Prostate gland (tissue), 2 donors: Measurements from ENCODE around the gene CACNG5. TPM values are rescaled to one million over a fixed set of nuclear protein-coding genes. Genes with fewer than 3 reads are reported as not detected.

Experiments used
- DNase-seq: peaks from one replicate; pipeline ENCODE4 v3.0.0-alpha.2; 2019; ENCODE audit warnings: low spot score
- H3K27ac ChIP-seq, 2 donors: fragments of 200-600 bp; sonication (generic); 2 replicates each; pipeline ENCODE4 v1.5.1; 2017 to 2019
- H3K27me3 ChIP-seq: fragments of 200-600 bp; sonication (generic); replicated peaks from 2 replicates; pipeline ENCODE4 v1.5.1; 2019; ENCODE audit not compliant: insufficient read depth
- H3K36me3 ChIP-seq, 2 donors: fragments of 200-600 bp; sonication (generic); 1 replicate in 1 of 2; 2 replicates in 1 of 2; pipeline versions ENCODE4 v1.5.1 to v1.8.1; 2017 to 2019
- H3K4me1 ChIP-seq: fragments of 200-600 bp; sonication (generic); replicated peaks from 2 replicates; pipeline ENCODE4 v1.5.1; 2019
- H3K4me3 ChIP-seq, 2 donors: fragments of 200-600 bp; sonication (generic); 2 replicates each; pipeline ENCODE4 v1.5.1; 2017 to 2019
- H3K9me3 ChIP-seq: fragments of 200-600 bp; sonication (generic); 2 replicates; pipeline ENCODE4 v1.5.1; 2017
- POLR2A ChIP-seq: fragments of 450-650 bp; IDR thresholded peaks from one replicate; pipeline ENCODE4 v1.6.1; 2016; ENCODE audit warnings: antibody characterized with exemption, mild to moderate bottlenecking
- POLR2AphosphoS5 ChIP-seq: sonication (generic); formaldehyde crosslinking; IDR thresholded peaks from one replicate; pipeline ENCODE4 v1.6.1; 2017; ENCODE audit warnings: antibody characterized with exemption
- whole genome bisulfite sequencing: methylation state at CpG from one replicate; pipeline ENCODE4 v1.1.5; 2018; 5-methylcytosine and 5-hydroxymethylcytosine counted together
- intact Hi-C: fragments of 100-400 bp; cut with DNase I; formaldehyde crosslinking; loops from one replicate; pipeline ENCODE4 v1.14.2; 2022
- total RNA-seq, 2 donors: library from RNA; depleted of rRNA; stranded (reverse); fragments of >200 nt; gene quantifications; one replicate each; pipeline ENCODE4 v1.1.0, GENCODE V29; 2016
- TF ChIP-seq, protein P1 (sequence below), 4 experiments: fragments of 200-600 bp in 2 of 4; fragments of 450-650 bp in 2 of 4; sonication (generic) in 2 of 4; IDR thresholded peaks; 1 replicate in 3 of 4; 2 replicates in 1 of 4; pipeline ENCODE4 v1.5.1; 2016 to 2019; ENCODE audit warnings: antibody characterized with exemption in 4 of 4, mild to moderate bottlenecking in 2 of 4, moderate library complexity in 2 of 4

CACNG5 gene
- total RNA-seq, 2 donors from 2014 or later: not detected

GRCh38 chr17:66858226-66859083 lies 23.5 kb downstream of the CACNG5 start:
- no peaks in the 10 kb centered on the region for H3K36me3 ChIP-seq
- H3K9me3 ChIP-seq: no peaks in the 10 kb centered on the region
- H3K4me3 ChIP-seq: no peak overlapping the region
- no peaks in the 10 kb centered on the region for H3K4me1 ChIP-seq
- no peak overlapping the region for H3K27ac ChIP-seq
- TF ChIP-seq POLR2AphosphoS5: no peak
- TF ChIP-seq, protein P1, sequence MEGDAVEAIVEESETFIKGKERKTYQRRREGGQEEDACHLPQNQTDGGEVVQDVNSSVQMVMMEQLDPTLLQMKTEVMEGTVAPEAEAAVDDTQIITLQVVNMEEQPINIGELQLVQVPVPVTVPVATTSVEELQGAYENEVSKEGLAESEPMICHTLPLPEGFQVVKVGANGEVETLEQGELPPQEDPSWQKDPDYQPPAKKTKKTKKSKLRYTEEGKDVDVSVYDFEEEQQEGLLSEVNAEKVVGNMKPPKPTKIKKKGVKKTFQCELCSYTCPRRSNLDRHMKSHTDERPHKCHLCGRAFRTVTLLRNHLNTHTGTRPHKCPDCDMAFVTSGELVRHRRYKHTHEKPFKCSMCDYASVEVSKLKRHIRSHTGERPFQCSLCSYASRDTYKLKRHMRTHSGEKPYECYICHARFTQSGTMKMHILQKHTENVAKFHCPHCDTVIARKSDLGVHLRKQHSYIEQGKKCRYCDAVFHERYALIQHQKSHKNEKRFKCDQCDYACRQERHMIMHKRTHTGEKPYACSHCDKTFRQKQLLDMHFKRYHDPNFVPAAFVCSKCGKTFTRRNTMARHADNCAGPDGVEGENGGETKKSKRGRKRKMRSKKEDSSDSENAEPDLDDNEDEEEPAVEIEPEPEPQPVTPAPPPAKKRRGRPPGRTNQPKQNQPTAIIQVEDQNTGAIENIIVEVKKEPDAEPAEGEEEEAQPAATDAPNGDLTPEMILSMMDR (IDR thresholded peaks at IDR 0.05): no peak
- TF ChIP-seq POLR2A: no peak
- 85% methylated on average over 12 of the region's 12 CpGs for WGBS
- no peak for DNase-seq
- intact Hi-C loops: no loop called here
- no peaks in the 10 kb centered on the region for H3K27me3 ChIP-seq

DNA sequence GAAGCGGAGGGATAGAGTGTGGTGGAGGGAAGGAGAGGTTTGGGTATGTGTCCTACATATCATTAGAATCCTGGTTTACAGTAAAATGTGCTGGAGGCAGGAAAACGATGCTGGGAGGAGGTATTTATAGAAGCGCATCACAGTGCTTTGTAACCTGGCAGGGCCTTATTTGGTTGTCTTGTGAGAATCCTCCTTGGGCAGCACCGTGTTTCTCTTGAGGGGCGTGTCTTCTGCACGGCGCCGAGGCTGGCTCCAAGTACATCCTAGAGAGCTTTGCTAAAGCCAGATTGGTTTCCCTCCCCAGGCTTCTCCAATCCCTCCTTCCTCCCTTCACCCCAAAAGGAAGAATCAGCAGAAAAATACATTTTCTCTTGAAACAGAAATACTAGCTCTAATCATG lies 24.4 kb downstream of the CACNG5 start:
- TF ChIP-seq, protein P1 (IDR thresholded peaks at IDR 0.05): no peak
- no peak for TF ChIP-seq POLR2AphosphoS5
- Histone ChIP-seq H3K27ac (no peak overlapping the region), H3K9me3 (no peaks in the 10 kb centered on the region), H3K36me3 (no peaks in the 10 kb centered on the region), H3K4me3 (no peak overlapping the region), H3K4me1 (no peaks in the 10 kb centered on the region), H3K27me3 (no peaks in the 10 kb centered on the region)
- 59% methylated on average over 8 of the region's 8 CpGs for WGBS
- no peak for DNase-seq
- intact Hi-C loops: no loop called here

- intact Hi-C loops: no loop called here
- H3K4me3 ChIP-seq: no peak overlapping the region
- no peak overlapping the region for H3K27ac ChIP-seq
- DNase-seq: no peak
- no peaks in the 10 kb centered on the region for H3K36me3 ChIP-seq
- no peaks in the 10 kb centered on the region for H3K4me1 ChIP-seq
- no peaks in the 10 kb centered on the region for H3K27me3 ChIP-seq
- TF ChIP-seq POLR2AphosphoS5 (no peak), POLR2A (no peak)
- TF ChIP-seq, protein P1 (IDR thresholded peaks at IDR 0.05): no peak
- WGBS: 45% methylated on average over 3 of the region's 3 CpGs
- H3K9me3 ChIP-seq: no peaks in the 10 kb centered on the region
These were observed 25.3 kb downstream of the CACNG5 start for GRCh38 chr17:66860204-66860603.

DNA sequence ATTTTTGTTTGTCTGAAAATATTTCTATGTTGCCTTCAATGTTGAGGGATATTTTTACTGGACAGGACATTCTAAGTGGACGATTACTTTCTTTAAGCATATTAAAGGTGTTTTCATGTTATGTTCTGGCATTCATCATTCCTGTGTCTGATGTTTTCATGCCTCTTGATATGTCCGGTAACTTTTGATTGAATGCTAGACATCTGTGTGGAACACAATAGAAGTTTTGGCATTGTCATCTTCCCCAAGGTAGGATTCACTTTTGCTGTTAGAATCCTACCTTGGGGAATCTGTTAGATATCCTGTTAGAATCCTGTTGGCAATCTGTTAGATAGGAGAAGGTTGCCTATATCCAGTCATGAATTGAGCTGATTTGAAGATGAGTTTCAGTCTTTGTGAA lies 28.9 kb downstream of the CACNG5 start:
- H3K4me3 ChIP-seq: no peak overlapping the region
- H3K27me3 ChIP-seq: no peaks in the 10 kb centered on the region
- H3K9me3 ChIP-seq: no peaks in the 10 kb centered on the region
- no peak overlapping the region for H3K27ac ChIP-seq
- no peak for DNase-seq
- intact Hi-C loops: no loop called here
- H3K36me3 ChIP-seq: no peaks in the 10 kb centered on the region
- no peaks in the 10 kb centered on the region for H3K4me1 ChIP-seq
- WGBS: 88% methylated on average over 2 of the region's 2 CpGs
- TF ChIP-seq, protein P1 (IDR thresholded peaks at IDR 0.05): no peak
- no peak for TF ChIP-seq POLR2A
- TF ChIP-seq POLR2AphosphoS5: no peak

DNA sequence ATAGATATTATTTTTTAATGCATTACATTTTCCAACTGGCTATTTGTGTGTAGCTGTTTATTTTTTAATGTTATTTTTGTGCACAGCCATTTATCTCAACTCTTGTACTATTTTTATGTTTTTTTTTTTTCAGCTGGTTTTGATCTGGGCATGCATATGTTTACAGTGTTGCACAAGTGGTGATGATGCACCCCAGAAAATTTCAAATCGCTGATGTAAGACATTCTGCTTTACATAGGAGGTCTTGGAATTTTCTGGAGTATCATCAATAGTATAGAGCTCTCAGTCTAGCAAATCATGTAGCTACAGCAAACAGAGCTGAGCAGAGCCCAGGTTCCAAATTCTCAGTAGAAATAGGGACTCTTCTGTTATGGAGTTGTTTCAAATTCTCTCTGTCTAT lies 30.2 kb downstream of the CACNG5 start:
- no peak for DNase-seq
- no peak overlapping the region for H3K4me3 ChIP-seq
- H3K9me3 ChIP-seq: no peaks in the 10 kb centered on the region
- no peak overlapping the region for H3K27ac ChIP-seq
- TF ChIP-seq, protein P1 (IDR thresholded peaks at IDR 0.05): no peak
- no peak for TF ChIP-seq POLR2AphosphoS5
- no peak for TF ChIP-seq POLR2A
- 92% methylated on average over 1 of the region's 1 CpG for WGBS
- intact Hi-C loops: no loop called here
- H3K4me1 ChIP-seq: no peaks in the 10 kb centered on the region
- no peaks in the 10 kb centered on the region for H3K36me3 ChIP-seq
- no peaks in the 10 kb centered on the region for H3K27me3 ChIP-seq
